ENCODE results near the gene VGLL4.

- no peak for TF ChIP-seq CTCF (conservative IDR thresholded peaks at IDR 0.05; ENCODE audit: low read depth, low read length)
- TF ChIP-seq EZH2 (IDR thresholded peaks at IDR 0.05; ENCODE audit: borderline replicate concordance, low read depth, low read length, poor library complexity, severe bottlenecking), result no peak
Observed at GRCh38 chr3:11602886-11603527, 40.7 kb downstream of the VGLL4 start.
